ENCODE data around the gene ADK. TPM values are rescaled to one million over a fixed set of nuclear protein-coding genes. Genes with fewer than 3 reads are reported as not detected.

Gene ADK
- total and polyA plus RNA-seq, 2 of the 13 experiments (the other 11 are each of a cell fraction or from before 2014, with no cell fraction given): 48.6 to 79.1 TPM

DNA sequence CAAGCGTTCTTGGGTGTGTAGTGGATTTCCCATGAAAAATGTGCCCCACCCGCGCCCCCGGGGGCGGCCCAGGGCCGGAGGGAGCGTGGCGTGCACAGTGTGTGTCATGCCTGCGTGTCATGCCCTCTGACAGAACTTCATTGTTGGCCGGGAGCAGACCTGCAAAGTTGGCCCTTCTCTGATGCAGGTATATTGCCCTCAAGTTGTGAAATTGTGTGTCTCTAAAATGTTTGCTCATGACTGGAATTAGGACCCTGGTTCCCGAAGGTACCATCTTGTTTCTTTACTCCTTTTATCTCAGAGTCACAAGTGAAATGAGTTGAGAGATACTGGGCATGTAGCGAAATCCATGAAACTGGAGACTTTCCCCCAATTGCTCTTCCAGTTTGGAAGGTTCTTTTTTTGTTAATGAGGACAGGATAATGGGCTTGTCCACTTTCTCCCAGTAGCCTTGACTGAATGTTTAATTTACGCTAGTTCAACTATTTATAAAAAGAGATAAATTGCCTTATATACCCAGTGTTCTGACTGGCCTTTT, 26.2 kb downstream of the ADK start (continued):
- peak; percentile 49 for TF ChIP-seq HNF4G (IDR thresholded peaks at IDR 0.05; ENCODE audit: borderline replicate concordance, low read depth, low read length)
- no peak for TF ChIP-seq HNF4G (CRISPR knock-in tag; IDR thresholded peaks at IDR 0.05; ENCODE audit: borderline replicate concordance, low read depth)
- TF ChIP-seq, protein P1, sequence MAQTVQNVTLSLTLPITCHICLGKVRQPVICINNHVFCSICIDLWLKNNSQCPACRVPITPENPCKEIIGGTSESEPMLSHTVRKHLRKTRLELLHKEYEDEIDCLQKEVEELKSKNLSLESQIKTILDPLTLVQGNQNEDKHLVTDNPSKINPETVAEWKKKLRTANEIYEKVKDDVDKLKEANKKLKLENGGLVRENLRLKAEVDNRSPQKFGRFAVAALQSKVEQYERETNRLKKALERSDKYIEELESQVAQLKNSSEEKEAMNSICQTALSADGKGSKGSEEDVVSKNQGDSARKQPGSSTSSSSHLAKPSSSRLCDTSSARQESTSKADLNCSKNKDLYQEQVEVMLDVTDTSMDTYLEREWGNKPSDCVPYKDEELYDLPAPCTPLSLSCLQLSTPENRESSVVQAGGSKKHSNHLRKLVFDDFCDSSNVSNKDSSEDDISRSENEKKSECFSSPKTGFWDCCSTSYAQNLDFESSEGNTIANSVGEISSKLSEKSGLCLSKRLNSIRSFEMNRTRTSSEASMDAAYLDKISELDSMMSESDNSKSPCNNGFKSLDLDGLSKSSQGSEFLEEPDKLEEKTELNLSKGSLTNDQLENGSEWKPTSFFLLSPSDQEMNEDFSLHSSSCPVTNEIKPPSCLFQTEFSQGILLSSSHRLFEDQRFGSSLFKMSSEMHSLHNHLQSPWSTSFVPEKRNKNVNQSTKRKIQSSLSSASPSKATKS (CRISPR knock-in tag; IDR thresholded peaks at IDR 0.05): peak; percentile 11; the same call in 1 of the 2 replicates
- no peak for TF ChIP-seq MED8 (CRISPR knock-in tag; IDR thresholded peaks at IDR 0.05; ENCODE audit: insufficient replicate concordance)
- 0 out of 2 replicates have a peak, but pooled peaks have one; percentile 21 for TF ChIP-seq ZNF232 (CRISPR knock-in tag; IDR thresholded peaks at IDR 0.05; ENCODE audit: borderline replicate concordance)
- TF ChIP-seq, protein P2, sequence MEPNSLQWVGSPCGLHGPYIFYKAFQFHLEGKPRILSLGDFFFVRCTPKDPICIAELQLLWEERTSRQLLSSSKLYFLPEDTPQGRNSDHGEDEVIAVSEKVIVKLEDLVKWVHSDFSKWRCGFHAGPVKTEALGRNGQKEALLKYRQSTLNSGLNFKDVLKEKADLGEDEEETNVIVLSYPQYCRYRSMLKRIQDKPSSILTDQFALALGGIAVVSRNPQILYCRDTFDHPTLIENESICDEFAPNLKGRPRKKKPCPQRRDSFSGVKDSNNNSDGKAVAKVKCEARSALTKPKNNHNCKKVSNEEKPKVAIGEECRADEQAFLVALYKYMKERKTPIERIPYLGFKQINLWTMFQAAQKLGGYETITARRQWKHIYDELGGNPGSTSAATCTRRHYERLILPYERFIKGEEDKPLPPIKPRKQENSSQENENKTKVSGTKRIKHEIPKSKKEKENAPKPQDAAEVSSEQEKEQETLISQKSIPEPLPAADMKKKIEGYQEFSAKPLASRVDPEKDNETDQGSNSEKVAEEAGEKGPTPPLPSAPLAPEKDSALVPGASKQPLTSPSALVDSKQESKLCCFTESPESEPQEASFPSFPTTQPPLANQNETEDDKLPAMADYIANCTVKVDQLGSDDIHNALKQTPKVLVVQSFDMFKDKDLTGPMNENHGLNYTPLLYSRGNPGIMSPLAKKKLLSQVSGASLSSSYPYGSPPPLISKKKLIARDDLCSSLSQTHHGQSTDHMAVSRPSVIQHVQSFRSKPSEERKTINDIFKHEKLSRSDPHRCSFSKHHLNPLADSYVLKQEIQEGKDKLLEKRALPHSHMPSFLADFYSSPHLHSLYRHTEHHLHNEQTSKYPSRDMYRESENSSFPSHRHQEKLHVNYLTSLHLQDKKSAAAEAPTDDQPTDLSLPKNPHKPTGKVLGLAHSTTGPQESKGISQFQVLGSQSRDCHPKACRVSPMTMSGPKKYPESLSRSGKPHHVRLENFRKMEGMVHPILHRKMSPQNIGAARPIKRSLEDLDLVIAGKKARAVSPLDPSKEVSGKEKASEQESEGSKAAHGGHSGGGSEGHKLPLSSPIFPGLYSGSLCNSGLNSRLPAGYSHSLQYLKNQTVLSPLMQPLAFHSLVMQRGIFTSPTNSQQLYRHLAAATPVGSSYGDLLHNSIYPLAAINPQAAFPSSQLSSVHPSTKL (CRISPR knock-in tag; IDR thresholded peaks at IDR 0.05): 0 out of 2 replicates have a peak, but pooled peaks have one; percentile 11
- TF ChIP-seq, protein P3, sequence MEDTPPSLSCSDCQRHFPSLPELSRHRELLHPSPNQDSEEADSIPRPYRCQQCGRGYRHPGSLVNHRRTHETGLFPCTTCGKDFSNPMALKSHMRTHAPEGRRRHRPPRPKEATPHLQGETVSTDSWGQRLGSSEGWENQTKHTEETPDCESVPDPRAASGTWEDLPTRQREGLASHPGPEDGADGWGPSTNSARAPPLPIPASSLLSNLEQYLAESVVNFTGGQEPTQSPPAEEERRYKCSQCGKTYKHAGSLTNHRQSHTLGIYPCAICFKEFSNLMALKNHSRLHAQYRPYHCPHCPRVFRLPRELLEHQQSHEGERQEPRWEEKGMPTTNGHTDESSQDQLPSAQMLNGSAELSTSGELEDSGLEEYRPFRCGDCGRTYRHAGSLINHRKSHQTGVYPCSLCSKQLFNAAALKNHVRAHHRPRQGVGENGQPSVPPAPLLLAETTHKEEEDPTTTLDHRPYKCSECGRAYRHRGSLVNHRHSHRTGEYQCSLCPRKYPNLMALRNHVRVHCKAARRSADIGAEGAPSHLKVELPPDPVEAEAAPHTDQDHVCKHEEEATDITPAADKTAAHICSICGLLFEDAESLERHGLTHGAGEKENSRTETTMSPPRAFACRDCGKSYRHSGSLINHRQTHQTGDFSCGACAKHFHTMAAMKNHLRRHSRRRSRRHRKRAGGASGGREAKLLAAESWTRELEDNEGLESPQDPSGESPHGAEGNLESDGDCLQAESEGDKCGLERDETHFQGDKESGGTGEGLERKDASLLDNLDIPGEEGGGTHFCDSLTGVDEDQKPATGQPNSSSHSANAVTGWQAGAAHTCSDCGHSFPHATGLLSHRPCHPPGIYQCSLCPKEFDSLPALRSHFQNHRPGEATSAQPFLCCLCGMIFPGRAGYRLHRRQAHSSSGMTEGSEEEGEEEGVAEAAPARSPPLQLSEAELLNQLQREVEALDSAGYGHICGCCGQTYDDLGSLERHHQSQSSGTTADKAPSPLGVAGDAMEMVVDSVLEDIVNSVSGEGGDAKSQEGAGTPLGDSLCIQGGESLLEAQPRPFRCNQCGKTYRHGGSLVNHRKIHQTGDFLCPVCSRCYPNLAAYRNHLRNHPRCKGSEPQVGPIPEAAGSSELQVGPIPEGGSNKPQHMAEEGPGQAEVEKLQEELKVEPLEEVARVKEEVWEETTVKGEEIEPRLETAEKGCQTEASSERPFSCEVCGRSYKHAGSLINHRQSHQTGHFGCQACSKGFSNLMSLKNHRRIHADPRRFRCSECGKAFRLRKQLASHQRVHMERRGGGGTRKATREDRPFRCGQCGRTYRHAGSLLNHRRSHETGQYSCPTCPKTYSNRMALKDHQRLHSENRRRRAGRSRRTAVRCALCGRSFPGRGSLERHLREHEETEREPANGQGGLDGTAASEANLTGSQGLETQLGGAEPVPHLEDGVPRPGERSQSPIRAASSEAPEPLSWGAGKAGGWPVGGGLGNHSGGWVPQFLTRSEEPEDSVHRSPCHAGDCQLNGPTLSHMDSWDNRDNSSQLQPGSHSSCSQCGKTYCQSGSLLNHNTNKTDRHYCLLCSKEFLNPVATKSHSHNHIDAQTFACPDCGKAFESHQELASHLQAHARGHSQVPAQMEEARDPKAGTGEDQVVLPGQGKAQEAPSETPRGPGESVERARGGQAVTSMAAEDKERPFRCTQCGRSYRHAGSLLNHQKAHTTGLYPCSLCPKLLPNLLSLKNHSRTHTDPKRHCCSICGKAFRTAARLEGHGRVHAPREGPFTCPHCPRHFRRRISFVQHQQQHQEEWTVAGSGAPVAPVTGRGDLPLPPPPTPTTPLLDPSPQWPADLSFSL (CRISPR knock-in tag; IDR thresholded peaks at IDR 0.05): peak; percentile 73; the same call in 1 of the 2 replicates
- TF ChIP-seq, protein P4, sequence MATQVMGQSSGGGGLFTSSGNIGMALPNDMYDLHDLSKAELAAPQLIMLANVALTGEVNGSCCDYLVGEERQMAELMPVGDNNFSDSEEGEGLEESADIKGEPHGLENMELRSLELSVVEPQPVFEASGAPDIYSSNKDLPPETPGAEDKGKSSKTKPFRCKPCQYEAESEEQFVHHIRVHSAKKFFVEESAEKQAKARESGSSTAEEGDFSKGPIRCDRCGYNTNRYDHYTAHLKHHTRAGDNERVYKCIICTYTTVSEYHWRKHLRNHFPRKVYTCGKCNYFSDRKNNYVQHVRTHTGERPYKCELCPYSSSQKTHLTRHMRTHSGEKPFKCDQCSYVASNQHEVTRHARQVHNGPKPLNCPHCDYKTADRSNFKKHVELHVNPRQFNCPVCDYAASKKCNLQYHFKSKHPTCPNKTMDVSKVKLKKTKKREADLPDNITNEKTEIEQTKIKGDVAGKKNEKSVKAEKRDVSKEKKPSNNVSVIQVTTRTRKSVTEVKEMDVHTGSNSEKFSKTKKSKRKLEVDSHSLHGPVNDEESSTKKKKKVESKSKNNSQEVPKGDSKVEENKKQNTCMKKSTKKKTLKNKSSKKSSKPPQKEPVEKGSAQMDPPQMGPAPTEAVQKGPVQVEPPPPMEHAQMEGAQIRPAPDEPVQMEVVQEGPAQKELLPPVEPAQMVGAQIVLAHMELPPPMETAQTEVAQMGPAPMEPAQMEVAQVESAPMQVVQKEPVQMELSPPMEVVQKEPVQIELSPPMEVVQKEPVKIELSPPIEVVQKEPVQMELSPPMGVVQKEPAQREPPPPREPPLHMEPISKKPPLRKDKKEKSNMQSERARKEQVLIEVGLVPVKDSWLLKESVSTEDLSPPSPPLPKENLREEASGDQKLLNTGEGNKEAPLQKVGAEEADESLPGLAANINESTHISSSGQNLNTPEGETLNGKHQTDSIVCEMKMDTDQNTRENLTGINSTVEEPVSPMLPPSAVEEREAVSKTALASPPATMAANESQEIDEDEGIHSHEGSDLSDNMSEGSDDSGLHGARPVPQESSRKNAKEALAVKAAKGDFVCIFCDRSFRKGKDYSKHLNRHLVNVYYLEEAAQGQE (IDR thresholded peaks at IDR 0.05; ENCODE audit: borderline replicate concordance in 1 of 2, low read depth in 1 of 2, low read length in 2 of 2): peak in 1 of 2 experiments; percentile 28; a peak in 1 of 4 replicates
- peak; percentile 13 for TF ChIP-seq ASH2L (IDR thresholded peaks at IDR 0.05; ENCODE audit: insufficient read length, low read depth, low read length)
- TF ChIP-seq CREM (IDR thresholded peaks at IDR 0.05): peak; percentile 54; the same call in 1 of the 2 replicates
- TF ChIP-seq CREM (CRISPR knock-in tag; IDR thresholded peaks at IDR 0.05): no peak
